ENCODE measurements around the gene CRYBG1.
A peak's percentile ranks its signal among the peaks of the same experiment; 100 is the strongest.

CRYBG1 gene

GRCh38 chr6:106530026-106530425 is 169.5 kb downstream of the CRYBG1 start:
- Mint-ChIP-seq H3K36me3 (peaks cover 51% of the 10 kb centered on the region), H3K4me1 (peaks cover 36% of the 10 kb centered on the region), H3K9me3 (no peaks in the 10 kb centered on the region), H3K4me3 (no peak overlapping the region), H3K27me3 (no peaks in the 10 kb centered on the region), H3K27ac (peak overlapping the region; percentile 81)
- DNase-seq (ENCODE audit: low spot score in 2 of 2) (no peak), ATAC-seq (ENCODE audit: low read depth) (no peak)

GRCh38 chr6:106530502-106530901 is 170.0 kb downstream of the CRYBG1 start:
- peaks cover 50% of the 10 kb centered on the region for H3K36me3 Mint-ChIP-seq

GRCh38 chr6:106533054-106533453 is 172.5 kb downstream of the CRYBG1 start:
- DNase-seq (ENCODE audit: low spot score in 2 of 2) (no peak), ATAC-seq (ENCODE audit: low read depth) (no peak)
- Mint-ChIP-seq H3K4me3 (no peak overlapping the region), H3K36me3 (peaks cover 52% of the 10 kb centered on the region), H3K27me3 (no peaks in the 10 kb centered on the region), H3K9me3 (peaks cover 1% of the 10 kb centered on the region), H3K4me1 (peaks cover 43% of the 10 kb centered on the region), H3K27ac (peak overlapping the region; percentile 69)

More at GRCh38 chr6:106530502-106530901, 170.0 kb downstream of the CRYBG1 start:
- ATAC-seq (ENCODE audit: low read depth) = no peak
- Mint-ChIP-seq H3K4me3 (no peak overlapping the region), H3K4me1 (peaks cover 32% of the 10 kb centered on the region), H3K27me3 (no peaks in the 10 kb centered on the region), H3K9me3 (no peaks in the 10 kb centered on the region), H3K27ac (no peak overlapping the region)
- DNase-seq (ENCODE audit: low spot score in 2 of 2) = no peak

GRCh38 chr6:106534004-106534403 is 173.5 kb downstream of the CRYBG1 start:
- Mint-ChIP-seq H3K4me3 (no peak overlapping the region), H3K27ac (peak overlapping the region; percentile 69)

GRCh38 chr6:106534564-106534982 is 174.1 kb downstream of the CRYBG1 start:
- no peak overlapping the region for H3K4me3 Mint-ChIP-seq
- ATAC-seq (ENCODE audit: low read depth) (no peak), DNase-seq (ENCODE audit: low spot score in 2 of 2) (no peak)
- H3K36me3 Mint-ChIP-seq = peaks cover 49% of the 10 kb centered on the region
- peaks cover 46% of the 10 kb centered on the region for H3K4me1 Mint-ChIP-seq
- peak overlapping the region; percentile 69 for H3K27ac Mint-ChIP-seq
- H3K9me3 Mint-ChIP-seq = peaks cover 1% of the 10 kb centered on the region
- no peaks in the 10 kb centered on the region for H3K27me3 Mint-ChIP-seq

More at GRCh38 chr6:106534004-106534403, 173.5 kb downstream of the CRYBG1 start:
- ATAC-seq (ENCODE audit: low read depth) (no peak), DNase-seq (ENCODE audit: low spot score in 2 of 2) (no peak)
- Mint-ChIP-seq H3K27me3 (no peaks in the 10 kb centered on the region), H3K4me1 (peaks cover 46% of the 10 kb centered on the region), H3K36me3 (peaks cover 51% of the 10 kb centered on the region), H3K9me3 (peaks cover 1% of the 10 kb centered on the region)

GRCh38 chr6:106535012-106535411 is 174.5 kb downstream of the CRYBG1 start:
- H3K4me1 Mint-ChIP-seq = peaks cover 50% of the 10 kb centered on the region
- no peak overlapping the region for H3K4me3 Mint-ChIP-seq
- peak overlapping the region; percentile 83 for H3K27ac Mint-ChIP-seq
- peaks cover 1% of the 10 kb centered on the region for H3K9me3 Mint-ChIP-seq
- DNase-seq (ENCODE audit: low spot score in 2 of 2) (no peak), ATAC-seq (ENCODE audit: low read depth) (no peak)
- H3K27me3 Mint-ChIP-seq = no peaks in the 10 kb centered on the region
- peaks cover 48% of the 10 kb centered on the region for H3K36me3 Mint-ChIP-seq

GRCh38 chr6:106536357-106536756 is 175.8 kb downstream of the CRYBG1 start:
- H3K27ac Mint-ChIP-seq = peak overlapping the region; percentile 88
- H3K4me3 Mint-ChIP-seq = no peak overlapping the region
- ATAC-seq (ENCODE audit: low read depth) = no peak
- no peaks in the 10 kb centered on the region for H3K27me3 Mint-ChIP-seq
- H3K4me1 Mint-ChIP-seq = peaks cover 49% of the 10 kb centered on the region
- H3K36me3 Mint-ChIP-seq = peaks cover 43% of the 10 kb centered on the region
- no peak for DNase-seq (ENCODE audit: low spot score in 2 of 2)
- H3K9me3 Mint-ChIP-seq = peaks cover 1% of the 10 kb centered on the region

GRCh38 chr6:106536851-106537250 is 176.3 kb downstream of the CRYBG1 start:
- H3K4me3 Mint-ChIP-seq = peak overlapping the region; percentile 37
- peak overlapping the region; percentile 88 for H3K27ac Mint-ChIP-seq
- H3K36me3 Mint-ChIP-seq = peaks cover 42% of the 10 kb centered on the region
- peaks cover 49% of the 10 kb centered on the region for H3K4me1 Mint-ChIP-seq
- H3K27me3 Mint-ChIP-seq = no peaks in the 10 kb centered on the region
- no peak for ATAC-seq (ENCODE audit: low read depth)
- peaks cover 1% of the 10 kb centered on the region for H3K9me3 Mint-ChIP-seq
- no peak for DNase-seq (ENCODE audit: low spot score in 2 of 2)

GRCh38 chr6:106537662-106538061 is 177.1 kb downstream of the CRYBG1 start:
- no peaks in the 10 kb centered on the region for H3K27me3 Mint-ChIP-seq
- peaks cover 1% of the 10 kb centered on the region for H3K9me3 Mint-ChIP-seq
- ATAC-seq (ENCODE audit: low read depth) (no peak), DNase-seq (ENCODE audit: low spot score in 2 of 2) (no peak)
- H3K4me1 Mint-ChIP-seq = peaks cover 45% of the 10 kb centered on the region
- peak overlapping the region; percentile 88 for H3K27ac Mint-ChIP-seq
- H3K4me3 Mint-ChIP-seq = peak overlapping the region; percentile 37
- peaks cover 37% of the 10 kb centered on the region for H3K36me3 Mint-ChIP-seq

- peak overlapping the region; percentile 60 for H3K4me3 Mint-ChIP-seq
- peaks cover 42% of the 10 kb centered on the region for H3K4me1 Mint-ChIP-seq
- DNase-seq (ENCODE audit: low spot score in 2 of 2) = no peak
- ATAC-seq (ENCODE audit: low read depth) = peak; percentile 96
- H3K9me3 Mint-ChIP-seq = peaks cover 1% of the 10 kb centered on the region
- H3K36me3 Mint-ChIP-seq = peaks cover 33% of the 10 kb centered on the region
- no peaks in the 10 kb centered on the region for H3K27me3 Mint-ChIP-seq
- H3K27ac Mint-ChIP-seq = peak overlapping the region; percentile 88
These were observed 177.6 kb downstream of the CRYBG1 start for GRCh38 chr6:106538145-106538544.

GRCh38 chr6:106539936-106540335 is 179.4 kb downstream of the CRYBG1 start:
- H3K4me1 Mint-ChIP-seq = peaks cover 33% of the 10 kb centered on the region
- no peak overlapping the region for H3K4me3 Mint-ChIP-seq
- DNase-seq (ENCODE audit: low spot score in 2 of 2) (no peak), ATAC-seq (ENCODE audit: low read depth) (no peak)
- H3K27me3 Mint-ChIP-seq = no peaks in the 10 kb centered on the region
- H3K36me3 Mint-ChIP-seq = peaks cover 33% of the 10 kb centered on the region
- peak overlapping the region; percentile 3 for H3K27ac Mint-ChIP-seq
- peaks cover 1% of the 10 kb centered on the region for H3K9me3 Mint-ChIP-seq

GRCh38 chr6:106540432-106540831 is 179.9 kb downstream of the CRYBG1 start:
- H3K27me3 Mint-ChIP-seq = no peaks in the 10 kb centered on the region
- peaks cover 1% of the 10 kb centered on the region for H3K9me3 Mint-ChIP-seq
- H3K4me3 Mint-ChIP-seq = no peak overlapping the region
- H3K27ac Mint-ChIP-seq = peak overlapping the region; percentile 3
- no peak for ATAC-seq (ENCODE audit: low read depth)
- peaks cover 31% of the 10 kb centered on the region for H3K36me3 Mint-ChIP-seq
- DNase-seq (ENCODE audit: low spot score in 2 of 2) = no peak
- peaks cover 32% of the 10 kb centered on the region for H3K4me1 Mint-ChIP-seq

GRCh38 chr6:106540907-106541306 is 180.4 kb downstream of the CRYBG1 start:
- H3K4me3 Mint-ChIP-seq = no peak overlapping the region
- H3K36me3 Mint-ChIP-seq = peaks cover 30% of the 10 kb centered on the region
- H3K4me1 Mint-ChIP-seq = peaks cover 33% of the 10 kb centered on the region
- H3K27me3 Mint-ChIP-seq = no peaks in the 10 kb centered on the region
- peaks cover 1% of the 10 kb centered on the region for H3K9me3 Mint-ChIP-seq
- DNase-seq (ENCODE audit: low spot score in 2 of 2) (no peak), ATAC-seq (ENCODE audit: low read depth) (no peak)
- no peak overlapping the region for H3K27ac Mint-ChIP-seq

- H3K27ac Mint-ChIP-seq = peak overlapping the region; percentile 99
- H3K4me3 Mint-ChIP-seq = peak overlapping the region; percentile 78
- no peaks in the 10 kb centered on the region for H3K9me3 Mint-ChIP-seq
- H3K36me3 Mint-ChIP-seq = peaks cover 35% of the 10 kb centered on the region
- no peaks in the 10 kb centered on the region for H3K27me3 Mint-ChIP-seq
- no peak for ATAC-seq (ENCODE audit: low read depth)
- peaks cover 19% of the 10 kb centered on the region for H3K4me1 Mint-ChIP-seq
- DNase-seq (ENCODE audit: low spot score in 2 of 2) = no peak
These were observed 185.8 kb downstream of the CRYBG1 start for GRCh38 chr6:106546261-106546690.

GRCh38 chr6:106546691-106547414 is 186.3 kb downstream of the CRYBG1 start:
- peak; percentile 92 for ATAC-seq (ENCODE audit: low read depth)
- peak in 1 of 2 donors; percentile 52 for DNase-seq (ENCODE audit: low spot score in 2 of 2)
- Mint-ChIP-seq H3K27ac (peak overlapping the region; percentile 99), H3K4me3 (peak overlapping the region; percentile 78), H3K9me3 (no peaks in the 10 kb centered on the region), H3K27me3 (no peaks in the 10 kb centered on the region), H3K4me1 (peaks cover 19% of the 10 kb centered on the region), H3K36me3 (peaks cover 39% of the 10 kb centered on the region)
